Measurements from ENCODE around the gene FLAD1.

DNA sequence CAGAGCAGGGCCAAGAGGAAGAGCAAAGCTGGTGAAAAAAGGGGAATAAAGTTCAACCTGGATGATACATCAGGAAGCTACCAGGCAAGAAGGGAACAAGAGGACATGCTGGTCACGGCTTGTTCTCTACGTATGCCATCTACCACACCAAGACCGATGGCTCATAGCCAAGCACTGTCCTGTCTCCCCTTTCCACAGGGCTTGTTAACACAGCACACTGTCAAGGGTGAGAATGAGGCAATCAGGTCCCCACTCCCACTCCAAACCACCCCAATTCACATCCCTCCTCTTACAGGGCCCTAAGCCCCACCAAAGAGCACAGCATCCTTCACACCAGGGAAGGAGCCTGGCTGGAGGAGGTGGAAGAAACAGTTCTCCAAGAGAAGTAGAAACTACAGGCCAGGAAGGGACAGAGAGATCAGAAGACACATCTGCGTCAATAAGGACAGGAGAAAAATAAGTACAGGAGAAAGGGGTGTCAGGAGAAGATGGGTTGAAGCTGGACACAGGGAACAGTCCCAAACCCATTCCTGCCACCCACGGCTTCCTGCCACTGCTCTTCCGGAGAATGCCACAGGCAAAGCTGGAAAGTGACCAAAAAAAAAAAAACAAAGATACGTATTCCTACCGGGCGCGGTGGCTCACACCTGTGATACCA, 11.7 kb upstream of the FLAD1 start:
- no peak for TF ChIP-seq POLR2A (IDR thresholded peaks at IDR 0.05)
- TF ChIP-seq, protein P1, sequence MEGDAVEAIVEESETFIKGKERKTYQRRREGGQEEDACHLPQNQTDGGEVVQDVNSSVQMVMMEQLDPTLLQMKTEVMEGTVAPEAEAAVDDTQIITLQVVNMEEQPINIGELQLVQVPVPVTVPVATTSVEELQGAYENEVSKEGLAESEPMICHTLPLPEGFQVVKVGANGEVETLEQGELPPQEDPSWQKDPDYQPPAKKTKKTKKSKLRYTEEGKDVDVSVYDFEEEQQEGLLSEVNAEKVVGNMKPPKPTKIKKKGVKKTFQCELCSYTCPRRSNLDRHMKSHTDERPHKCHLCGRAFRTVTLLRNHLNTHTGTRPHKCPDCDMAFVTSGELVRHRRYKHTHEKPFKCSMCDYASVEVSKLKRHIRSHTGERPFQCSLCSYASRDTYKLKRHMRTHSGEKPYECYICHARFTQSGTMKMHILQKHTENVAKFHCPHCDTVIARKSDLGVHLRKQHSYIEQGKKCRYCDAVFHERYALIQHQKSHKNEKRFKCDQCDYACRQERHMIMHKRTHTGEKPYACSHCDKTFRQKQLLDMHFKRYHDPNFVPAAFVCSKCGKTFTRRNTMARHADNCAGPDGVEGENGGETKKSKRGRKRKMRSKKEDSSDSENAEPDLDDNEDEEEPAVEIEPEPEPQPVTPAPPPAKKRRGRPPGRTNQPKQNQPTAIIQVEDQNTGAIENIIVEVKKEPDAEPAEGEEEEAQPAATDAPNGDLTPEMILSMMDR (IDR thresholded peaks at IDR 0.05): no peak

Measured in adrenal gland (tissue), 5 donors.